ENCODE measurements around the gene PDE7B. TPM values are rescaled to one million over a fixed set of nuclear protein-coding genes. Genes with fewer than 3 reads are reported as not detected.

PDE7B gene
- polyA plus RNA-seq, 1 of the 3 experiments (the other 2 are of a cell fraction) = 1.9 TPM

DNA sequence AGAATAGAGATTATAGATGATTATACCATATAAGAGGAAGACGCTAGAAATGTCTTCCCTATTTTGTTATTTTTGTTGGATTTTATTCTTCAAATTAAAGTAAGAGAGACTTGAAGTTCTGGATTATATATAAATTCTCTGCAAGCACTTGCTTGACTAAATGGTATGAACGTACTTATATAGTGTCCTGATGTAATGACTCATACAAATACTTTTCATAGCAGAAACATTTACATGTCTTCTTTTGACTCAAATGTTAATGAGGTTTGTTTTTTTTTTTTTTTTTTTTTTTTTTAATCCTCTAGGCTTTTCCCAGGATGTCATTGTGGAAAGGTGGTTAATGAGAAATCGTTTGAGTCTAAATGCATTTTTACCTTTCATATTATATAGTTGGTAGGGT lies 55.0 kb downstream of the PDE7B start:
- CTCF ChIA-PET = interaction anchor here (1.1 to 1.9 kb wide), 3 partner anchors 10 to 319 kb away, joined by 3 to 4 read pairs (median 4); no protein-coding TSS in a partner anchor
- Histone ChIP-seq H3K36me3 (replicated peaks in 1 of 2; ENCODE audit: control insufficient read depth in 1 of 2, insufficient read depth in 2 of 2, low read length in 1 of 2) (no peaks in the 10 kb centered on the region), H3K4me3 (ENCODE audit: low read depth in 2 of 2, low read length in 1 of 2) (no peak overlapping the region), H3K9me3 (no peaks in the 10 kb centered on the region), H2AFZ (ENCODE audit: low read depth) (peak overlapping the region; percentile 55; the same call in 1 of the 2 replicates), H4K20me1 (ENCODE audit: insufficient read depth) (no peaks in the 10 kb centered on the region), H3K79me2 (ENCODE audit: insufficient read depth) (no peaks in the 10 kb centered on the region), H3K4me2 (0 out of 2 replicates have a peak overlapping the region, but pooled peaks have one; percentile 43), H3K9me2 (no peaks in the 10 kb centered on the region), H3F3A (replicated peaks; ENCODE audit: insufficient read depth) (peaks cover 6% of the 10 kb centered on the region), H3K9ac (no peak overlapping the region), H3K4me1 (ENCODE audit: control insufficient read depth in 1 of 2, insufficient read depth in 2 of 2, low read depth in 1 of 2, low read length in 1 of 2) (peaks cover 0 to 9% of the 10 kb centered on the region in 2 experiments; a peak in 2 of 4 replicates), H3K27me3 (ENCODE audit: insufficient read depth) (no peaks in the 10 kb centered on the region), H3K27ac (ENCODE audit: low read depth in 2 of 2, low read length in 1 of 2) (peak overlapping the region in 1 of 2 experiments; percentile 51; a peak in 1 of 4 replicates)
- 54% methylated on average over 3 of the region's 3 CpGs for WGBS (ENCODE audit: low lambda C conversion rate)
- TF ChIP-seq FOSL2 (IDR thresholded peaks at IDR 0.05; ENCODE audit: borderline replicate concordance, low read depth) (peak; percentile 41; the same call in 1 of the 2 replicates), CHD2 (IDR thresholded peaks at IDR 0.05; ENCODE audit: low read length, partially characterized antibody) (no peak), TCF12 (IDR thresholded peaks at IDR 0.05) (peak; percentile 33; the same call in 1 of the 2 replicates), RAD21 (IDR thresholded peaks at IDR 0.05; ENCODE audit: low read length) (no peak), TAF1 (IDR thresholded peaks at IDR 0.05; ENCODE audit: borderline replicate concordance, low read depth, low read length) (no peak)
- TF ChIP-seq, protein P1, sequence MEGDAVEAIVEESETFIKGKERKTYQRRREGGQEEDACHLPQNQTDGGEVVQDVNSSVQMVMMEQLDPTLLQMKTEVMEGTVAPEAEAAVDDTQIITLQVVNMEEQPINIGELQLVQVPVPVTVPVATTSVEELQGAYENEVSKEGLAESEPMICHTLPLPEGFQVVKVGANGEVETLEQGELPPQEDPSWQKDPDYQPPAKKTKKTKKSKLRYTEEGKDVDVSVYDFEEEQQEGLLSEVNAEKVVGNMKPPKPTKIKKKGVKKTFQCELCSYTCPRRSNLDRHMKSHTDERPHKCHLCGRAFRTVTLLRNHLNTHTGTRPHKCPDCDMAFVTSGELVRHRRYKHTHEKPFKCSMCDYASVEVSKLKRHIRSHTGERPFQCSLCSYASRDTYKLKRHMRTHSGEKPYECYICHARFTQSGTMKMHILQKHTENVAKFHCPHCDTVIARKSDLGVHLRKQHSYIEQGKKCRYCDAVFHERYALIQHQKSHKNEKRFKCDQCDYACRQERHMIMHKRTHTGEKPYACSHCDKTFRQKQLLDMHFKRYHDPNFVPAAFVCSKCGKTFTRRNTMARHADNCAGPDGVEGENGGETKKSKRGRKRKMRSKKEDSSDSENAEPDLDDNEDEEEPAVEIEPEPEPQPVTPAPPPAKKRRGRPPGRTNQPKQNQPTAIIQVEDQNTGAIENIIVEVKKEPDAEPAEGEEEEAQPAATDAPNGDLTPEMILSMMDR (IDR thresholded peaks at IDR 0.05) = no peak
- POLR2A ChIA-PET = no interaction called here
- no peak for DNase-seq

DNA sequence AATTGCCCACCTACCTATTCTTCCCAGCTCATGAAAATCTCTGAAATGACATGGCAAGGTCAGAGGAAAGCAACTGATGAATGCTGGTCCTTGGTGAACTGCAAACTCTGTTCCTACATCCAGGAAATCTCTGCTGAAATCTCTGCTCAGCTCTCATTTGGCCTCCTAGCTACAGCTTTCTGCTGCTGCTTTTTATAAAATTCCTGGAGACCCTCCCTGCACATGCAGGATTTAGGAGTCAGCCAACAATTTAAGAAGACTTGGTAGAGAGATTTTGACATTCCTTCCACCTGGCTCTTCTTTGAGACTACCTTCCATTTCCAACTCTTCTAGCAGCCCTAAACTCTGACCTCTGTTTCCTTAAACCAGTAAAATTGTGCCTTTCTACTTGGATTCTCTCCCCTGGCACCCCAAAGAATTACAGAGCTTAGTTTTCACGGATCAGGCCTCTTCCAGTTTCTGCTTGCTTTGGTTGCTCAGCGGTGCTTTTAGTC lies 55.5 kb downstream of the PDE7B start:
- CTCF ChIA-PET = interaction anchor here (1.1 to 1.9 kb wide), 4 partner anchors 11 to 319 kb away, joined by 3 to 6 read pairs (median 4); no protein-coding TSS in a partner anchor
- no peaks in the 10 kb centered on the region for H3K79me2 ChIP-seq (ENCODE audit: insufficient read depth)
- H3K9me2 ChIP-seq = no peaks in the 10 kb centered on the region
- H3K9me3 ChIP-seq = no peaks in the 10 kb centered on the region
- no peaks in the 10 kb centered on the region for H3K36me3 ChIP-seq (replicated peaks in 1 of 2; ENCODE audit: control insufficient read depth in 1 of 2, insufficient read depth in 2 of 2, low read length in 1 of 2)
- H3K4me3 ChIP-seq (ENCODE audit: low read depth in 2 of 2, low read length in 1 of 2) = no peak overlapping the region
- H3F3A ChIP-seq (replicated peaks; ENCODE audit: insufficient read depth) = peaks cover 6% of the 10 kb centered on the region
- no peak for DNase-seq
- no peaks in the 10 kb centered on the region for H3K27me3 ChIP-seq (ENCODE audit: insufficient read depth)
- no peaks in the 10 kb centered on the region for H4K20me1 ChIP-seq (ENCODE audit: insufficient read depth)
- TF ChIP-seq, protein P2, sequence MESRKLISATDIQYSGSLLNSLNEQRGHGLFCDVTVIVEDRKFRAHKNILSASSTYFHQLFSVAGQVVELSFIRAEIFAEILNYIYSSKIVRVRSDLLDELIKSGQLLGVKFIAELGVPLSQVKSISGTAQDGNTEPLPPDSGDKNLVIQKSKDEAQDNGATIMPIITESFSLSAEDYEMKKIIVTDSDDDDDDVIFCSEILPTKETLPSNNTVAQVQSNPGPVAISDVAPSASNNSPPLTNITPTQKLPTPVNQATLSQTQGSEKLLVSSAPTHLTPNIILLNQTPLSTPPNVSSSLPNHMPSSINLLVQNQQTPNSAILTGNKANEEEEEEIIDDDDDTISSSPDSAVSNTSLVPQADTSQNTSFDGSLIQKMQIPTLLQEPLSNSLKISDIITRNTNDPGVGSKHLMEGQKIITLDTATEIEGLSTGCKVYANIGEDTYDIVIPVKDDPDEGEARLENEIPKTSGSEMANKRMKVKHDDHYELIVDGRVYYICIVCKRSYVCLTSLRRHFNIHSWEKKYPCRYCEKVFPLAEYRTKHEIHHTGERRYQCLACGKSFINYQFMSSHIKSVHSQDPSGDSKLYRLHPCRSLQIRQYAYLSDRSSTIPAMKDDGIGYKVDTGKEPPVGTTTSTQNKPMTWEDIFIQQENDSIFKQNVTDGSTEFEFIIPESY (IDR thresholded peaks at IDR 0.05; ENCODE audit: borderline replicate concordance, low read depth) = no peak
- no peak for TF ChIP-seq EP300 (IDR thresholded peaks at IDR 0.05; ENCODE audit: borderline replicate concordance in 1 of 2, low read depth in 1 of 2, low read length in 1 of 2)
- no peak for TF ChIP-seq FOSL2 (IDR thresholded peaks at IDR 0.05; ENCODE audit: borderline replicate concordance, low read depth)
- TF ChIP-seq RFX5 (IDR thresholded peaks at IDR 0.05; ENCODE audit: low read length) = no peak
- no peak for TF ChIP-seq FOXJ3 (CRISPR knock-in tag; IDR thresholded peaks at IDR 0.05)
- no peak for TF ChIP-seq SIN3A (IDR thresholded peaks at IDR 0.05; ENCODE audit: borderline replicate concordance, low read depth, low read length)
- no peak for TF ChIP-seq TCF12 (IDR thresholded peaks at IDR 0.05)
- TF ChIP-seq RCOR1 (IDR thresholded peaks at IDR 0.05; ENCODE audit: low read length) = no peak
- no peak for TF ChIP-seq JUND (IDR thresholded peaks at IDR 0.05)
- no peak for TF ChIP-seq TEAD4 (IDR thresholded peaks at IDR 0.05; ENCODE audit: borderline replicate concordance, insufficient read depth)
- H3K4me2 ChIP-seq = 0 out of 2 replicates have a peak overlapping the region, but pooled peaks have one; percentile 43
- H3K27ac ChIP-seq (ENCODE audit: low read depth in 2 of 2, low read length in 1 of 2) = peak overlapping the region in 1 of 2 experiments; percentile 51; a peak in 1 of 4 replicates
- POLR2A ChIA-PET = no interaction called here
- WGBS (ENCODE audit: low lambda C conversion rate) = 93% methylated on average over 2 of the region's 2 CpGs
- no peak overlapping the region for H3K9ac ChIP-seq
- H3K4me1 ChIP-seq (ENCODE audit: control insufficient read depth in 1 of 2, insufficient read depth in 2 of 2, low read depth in 1 of 2, low read length in 1 of 2) = peaks cover 0 to 9% of the 10 kb centered on the region in 2 experiments; a peak in 2 of 4 replicates
- H2AFZ ChIP-seq (ENCODE audit: low read depth) = peak overlapping the region; percentile 55; the same call in 1 of the 2 replicates

Data from SK-N-SH (cell line).